ENCODE data around the gene ITGAL.
"Not testable (repeated sequence)": the region's sequence is repeated elsewhere in the genome, so short reads cannot be mapped to it uniquely, and the experiment has no call there.

The ITGAL gene

DNA sequence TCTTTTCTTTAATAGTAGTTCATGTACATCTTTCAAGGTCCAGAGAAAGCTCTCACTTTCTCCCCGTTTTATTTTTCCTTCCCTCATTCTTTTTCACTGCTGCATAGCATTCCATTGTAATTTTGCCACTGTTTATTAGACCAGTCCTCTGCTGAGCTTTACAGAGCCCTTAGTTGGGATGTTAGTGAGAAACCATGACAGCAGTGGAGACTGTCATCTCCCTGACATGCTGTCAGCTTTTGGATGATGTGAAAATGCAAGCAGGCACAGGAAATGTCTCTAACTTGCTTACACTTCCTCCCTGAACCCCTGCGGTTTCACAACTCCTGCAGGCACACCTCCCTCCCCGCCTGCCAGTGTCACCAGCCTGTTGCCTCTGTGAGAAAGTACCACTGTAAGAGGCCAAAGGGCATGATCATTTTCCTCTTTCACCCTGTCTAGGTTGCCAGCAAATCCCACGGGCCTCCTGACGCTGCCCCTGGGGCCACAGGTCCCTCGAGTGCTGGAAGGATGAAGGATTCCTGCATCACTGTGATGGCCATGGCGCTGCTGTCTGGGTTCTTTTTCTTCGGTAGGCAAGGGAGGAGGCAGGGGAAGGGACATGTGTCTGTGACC, at the start of gene ITGAL:
Gene ITGAL (plus strand): TSS at position 415 of the 615 bp plus-strand sequence. CDS start 96 bp downstream, at position 511.
- DNase-seq: peak; percentile 78

- DNase-seq: no peak
These were observed 44.5 kb upstream of the ITGAL start for GRCh38 chr16:30428055-30428454.

- DNase-seq: no peak
These were observed 43.2 kb upstream of the ITGAL start for GRCh38 chr16:30429418-30429677.

GRCh38 chr16:30429678-30430427, 42.7 kb upstream of the ITGAL start, which contains the start of gene DCTPP1:
Gene DCTPP1, minus strand, starts transcription at chr16:30430030. Its CDS starts 50 bp downstream, at chr16:30429980.
- peak; percentile 96 for DNase-seq

DNA sequence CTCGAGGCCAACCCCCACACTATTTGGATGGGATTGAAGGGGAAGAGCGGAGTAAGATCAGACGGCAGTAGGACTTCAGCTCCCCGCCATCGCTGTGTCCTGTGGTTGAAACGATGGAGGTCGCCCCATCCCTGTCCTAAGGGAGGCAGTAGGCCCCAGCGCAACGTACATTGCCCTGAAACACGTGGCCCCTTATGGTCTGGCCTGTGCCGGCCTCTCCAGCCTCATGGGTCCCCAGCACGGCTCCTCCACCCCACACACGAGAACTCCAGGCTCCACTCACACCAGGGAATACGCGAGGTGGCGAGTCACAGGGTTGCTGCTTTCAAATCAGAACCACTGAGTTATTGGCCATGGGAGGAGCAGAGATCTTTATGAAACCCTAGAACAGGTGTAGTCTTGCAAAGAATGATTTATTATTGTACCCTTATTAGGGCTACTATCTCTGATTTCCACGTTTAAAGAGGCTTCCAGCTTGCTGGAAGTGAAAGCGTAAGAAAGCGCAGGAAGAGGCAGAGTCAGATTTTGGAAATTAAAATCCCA, 42.0 kb upstream of the ITGAL start:
- no peak for DNase-seq

GRCh38 chr16:30434852-30435251, 37.7 kb upstream of the ITGAL start:
- DNase-seq: no peak

DNA sequence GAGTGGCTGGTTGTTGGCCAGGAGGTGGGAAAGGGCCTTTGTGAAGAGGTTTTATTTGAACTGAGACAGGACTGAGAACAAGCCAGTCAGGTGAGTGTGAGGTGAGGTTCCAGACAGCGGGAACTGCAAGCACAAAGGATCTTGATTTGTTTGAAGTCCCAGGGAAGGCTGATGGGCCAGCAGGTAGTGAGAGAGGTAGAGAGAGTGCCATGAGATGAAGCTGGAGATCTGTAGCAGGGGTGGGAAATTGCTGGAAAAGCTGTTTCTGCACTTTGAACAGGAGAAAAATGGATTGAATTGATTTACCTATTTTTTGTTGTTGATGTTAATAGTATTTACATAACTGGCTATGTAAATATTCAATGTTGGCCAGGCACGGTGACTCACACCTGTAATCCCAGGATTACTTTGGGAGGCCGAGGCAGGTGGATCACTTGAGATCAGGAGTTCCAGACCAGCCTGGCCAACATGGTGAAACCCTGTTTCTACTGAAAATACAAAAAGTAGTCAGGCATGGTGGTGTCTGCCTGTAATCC, 35.0 kb upstream of the ITGAL start:
- no peak for DNase-seq

DNA sequence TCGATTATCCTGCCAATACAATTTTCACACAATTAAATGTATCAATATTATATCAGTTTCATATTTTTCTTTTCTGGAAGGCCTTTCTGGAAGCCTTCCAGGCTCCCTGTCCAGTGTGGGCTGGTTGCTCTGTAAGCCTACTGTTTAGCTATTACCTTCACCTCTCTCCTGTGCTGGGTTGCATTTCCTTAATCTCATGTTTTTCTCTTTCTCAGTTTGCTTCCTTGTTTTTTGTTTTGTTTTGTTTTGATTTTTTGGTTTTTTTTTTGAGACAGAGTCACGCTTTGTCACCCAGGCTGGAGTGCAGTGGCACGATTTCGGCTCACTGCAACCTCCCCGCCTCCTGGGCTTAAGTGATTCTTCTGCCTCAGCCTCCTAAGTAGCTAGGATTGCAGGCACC, 33.7 kb upstream of the ITGAL start:
- DNase-seq: no peak

GRCh38 chr16:30439720-30440348, 32.7 kb upstream of the ITGAL start:
- DNase-seq: no peak

DNA sequence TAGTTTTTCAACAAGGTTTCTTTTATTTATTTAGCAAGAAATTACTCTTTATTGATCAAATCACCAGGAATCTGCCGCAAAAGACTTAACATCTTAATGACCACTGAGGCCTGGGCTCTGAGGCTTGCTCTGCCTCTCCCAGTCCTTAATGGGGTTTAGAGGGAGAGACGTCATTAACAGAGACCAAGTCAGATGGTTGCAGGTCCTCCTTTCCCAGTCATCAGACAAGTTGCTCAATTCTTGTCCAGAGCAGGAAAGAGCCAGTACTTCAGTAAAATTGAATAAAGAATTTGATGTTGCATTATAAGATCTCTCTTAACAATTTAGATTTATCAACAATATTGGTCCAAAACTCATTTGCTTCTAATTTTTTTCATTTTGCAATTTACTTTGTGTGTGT, 28.9 kb upstream of the ITGAL start:
- no peak for DNase-seq

GRCh38 chr16:30444231-30445148, 28.1 kb upstream of the ITGAL start:
- no peak for DNase-seq

- DNase-seq: no peak
These were observed 27.5 kb upstream of the ITGAL start for GRCh38 chr16:30445149-30445407.

GRCh38 chr16:30445408-30446202, 26.9 kb upstream of the ITGAL start, which contains the start of gene SEPHS2:
Gene SEPHS2, minus strand, starts transcription at chr16:30445874. Its CDS starts 147 bp downstream, at chr16:30445727.
- peak; percentile 95 for DNase-seq

GRCh38 chr16:30446203-30446595, 26.3 kb upstream of the ITGAL start:
- no peak for DNase-seq

DNA sequence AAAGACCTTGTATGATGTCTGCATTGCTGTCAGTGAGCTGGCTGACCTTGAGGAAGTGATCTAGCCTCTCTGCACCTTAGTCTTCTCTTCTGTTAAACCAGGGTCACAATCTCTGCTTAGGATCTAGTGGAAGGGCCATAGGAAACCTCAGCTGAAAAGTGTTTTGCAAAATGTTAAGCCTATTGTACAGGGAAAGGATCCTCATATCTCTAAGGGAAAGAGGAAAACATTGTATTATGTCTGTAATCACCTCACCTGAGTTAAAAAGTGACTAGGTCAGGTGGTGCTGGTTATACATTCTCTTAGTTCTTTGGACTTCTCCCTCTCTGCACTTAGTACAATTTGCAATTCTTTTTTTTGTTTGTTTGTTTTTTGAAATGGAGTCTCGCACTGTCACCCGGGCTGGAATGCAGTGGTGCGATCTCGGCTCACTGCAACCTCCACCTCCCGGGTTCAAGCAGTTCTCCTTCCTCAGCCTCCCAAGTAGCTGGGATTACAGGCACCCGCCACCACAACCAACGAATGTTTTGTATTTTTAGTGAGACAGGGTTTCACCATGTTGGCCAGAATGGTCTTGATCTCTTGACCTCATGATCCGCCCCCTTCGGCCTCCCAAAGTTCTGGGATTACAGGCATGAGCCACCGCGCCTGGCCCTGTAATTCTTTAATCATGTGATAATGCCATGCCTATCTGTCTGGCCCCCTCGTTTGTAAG, 24.9 kb upstream of the ITGAL start:
- no peak for DNase-seq

DNA sequence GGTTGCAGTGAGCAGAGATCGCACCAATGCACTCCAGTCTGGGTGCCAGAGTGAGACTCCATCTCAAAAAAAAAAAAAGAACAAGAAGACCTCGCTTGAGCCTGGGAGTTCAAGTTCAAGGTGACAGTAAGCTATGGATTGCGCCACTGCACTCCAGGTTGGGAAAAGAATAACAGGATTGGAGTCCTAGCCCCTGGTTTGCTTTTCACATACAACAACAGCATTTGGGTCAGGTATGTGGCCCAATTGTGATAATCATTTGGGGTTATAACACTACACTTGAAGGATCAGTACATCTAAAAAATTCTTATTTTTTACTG, 23.5 kb upstream of the ITGAL start:
- DNase-seq: no peak

DNA sequence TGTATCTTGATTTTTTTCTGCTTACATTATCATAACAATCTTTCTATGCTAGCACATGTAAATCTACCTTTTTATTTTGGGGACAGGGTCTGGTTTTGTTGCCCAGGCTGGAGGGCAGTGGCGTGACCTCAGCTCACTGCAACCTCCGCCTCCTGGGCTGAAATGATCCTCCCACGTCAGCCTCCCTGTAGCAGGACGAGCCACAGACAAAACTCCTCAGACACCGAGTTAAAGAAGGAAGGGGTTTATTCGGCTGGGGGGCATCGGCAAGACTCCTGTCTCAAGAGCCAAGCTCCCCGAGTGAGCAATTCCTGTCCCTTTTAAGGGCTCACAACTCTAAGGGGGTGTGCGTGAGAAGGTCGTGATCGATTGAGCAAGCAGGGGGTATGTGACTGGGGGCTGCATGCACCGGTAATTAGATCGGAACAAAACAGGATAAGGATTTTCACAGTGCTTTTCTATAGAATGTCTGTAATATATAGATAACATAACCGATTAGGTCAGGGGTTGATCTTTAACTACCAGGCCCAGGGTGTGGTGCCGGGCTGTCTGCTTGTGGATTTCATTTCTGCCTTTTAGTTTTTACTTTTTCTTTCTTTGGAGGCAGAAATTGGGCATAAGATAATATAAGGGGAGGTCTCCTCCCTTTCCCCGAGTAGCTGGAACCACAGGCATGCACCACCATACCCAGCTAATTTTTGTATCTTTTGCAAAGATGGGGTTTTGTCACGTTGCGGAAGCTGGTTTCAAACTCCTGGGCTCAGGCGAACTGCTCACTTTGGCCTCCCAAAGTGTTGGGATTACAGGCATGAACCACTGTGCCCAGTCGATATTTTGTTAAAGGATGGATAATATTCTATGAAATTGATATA, 19.6 kb upstream of the ITGAL start:
- not testable (repeated sequence) for DNase-seq

- no peak for DNase-seq
These were observed 16.2 kb upstream of the ITGAL start for GRCh38 chr16:30456302-30456701.

DNA sequence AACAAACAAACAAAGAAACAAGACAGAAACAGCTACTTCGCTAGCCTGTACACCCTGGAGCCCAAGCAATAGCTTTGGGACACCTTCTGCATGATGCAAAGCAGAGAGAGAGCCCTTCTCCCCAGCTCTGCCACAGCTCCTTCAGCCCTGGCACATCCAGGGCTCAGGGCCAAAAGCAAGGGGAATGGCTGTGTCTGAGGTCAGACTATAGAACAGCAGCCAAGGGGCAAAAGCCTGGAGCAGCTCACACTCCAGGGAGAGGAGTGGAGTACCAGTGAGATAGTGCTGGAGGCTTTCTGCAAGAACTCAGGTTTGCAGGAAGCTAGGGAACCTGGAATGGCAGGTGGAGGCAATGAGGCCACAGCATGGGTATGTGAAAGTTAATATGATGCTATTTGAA, 15.3 kb upstream of the ITGAL start:
- no peak for DNase-seq

All from activated CD8-positive, alpha-beta memory T cell treated with anti-CD3 and anti-CD28 coated beads, Interleukin-2, amount 50 U/mL, for 4 hours (primary cell).